Fibroblast of mammary gland (primary cell): Measurements from ENCODE around the gene S100A13.

Source experiments
- DNase-seq: peaks from one replicate; pipeline ENCODE4 v3.0.0-alpha.2; 2010; ENCODE audit warnings: low read depth
- H3K4me3 ChIP-seq: 2 replicates; pipeline ENCODE4 v1.5.1; 2011; ENCODE audit warnings: low read depth, mild to moderate bottlenecking, low read length, moderate library complexity; ENCODE audit not compliant: control insufficient read depth
- CTCF ChIP-seq: conservative IDR thresholded peaks from 2 replicates; pipeline ENCODE4 v1.5.1; 2011; ENCODE audit warnings: low read depth, low read length, inconsistent platforms; ENCODE audit not compliant: control insufficient read depth, insufficient read depth

Gene S100A13

DNA sequence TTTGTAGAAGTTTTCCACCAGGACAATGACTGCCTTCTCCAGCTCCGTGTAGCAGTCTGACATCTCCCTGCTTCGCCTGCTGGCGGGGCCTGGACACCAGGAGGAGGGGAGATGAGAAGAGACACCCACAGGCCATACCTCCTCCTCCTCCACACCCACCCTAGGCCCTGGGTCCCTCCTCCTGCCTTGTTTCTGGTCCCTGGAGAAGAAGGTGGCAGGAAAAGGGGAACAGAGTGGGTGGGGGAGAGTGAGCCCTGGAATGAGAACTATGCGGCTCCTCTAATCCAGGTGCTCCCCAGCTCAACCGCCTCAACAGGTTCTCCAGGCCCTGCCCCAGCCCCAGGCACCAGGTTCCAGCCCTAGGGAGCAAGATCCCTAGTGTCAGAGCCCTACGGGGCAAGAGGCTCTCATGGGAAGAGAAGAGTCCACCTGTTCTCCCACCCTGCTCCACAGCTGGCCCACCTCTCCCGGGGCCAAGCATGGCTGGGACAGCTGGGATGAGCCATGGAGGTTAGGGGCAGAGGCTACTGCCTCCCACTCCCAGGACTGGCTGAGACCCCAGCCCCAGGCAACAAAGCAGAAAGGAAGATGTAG is 19.1 kb downstream of the S100A13 start:
- no peak for DNase-seq
- TF ChIP-seq CTCF = no peak
- peak overlapping the region; percentile 94 for H3K4me3 ChIP-seq

- no peak for DNase-seq
- no peak for TF ChIP-seq CTCF
- H3K4me3 ChIP-seq = no peak overlapping the region
These were observed 19.9 kb downstream of the S100A13 start for GRCh38 chr1:153607381-153607780.

DNA sequence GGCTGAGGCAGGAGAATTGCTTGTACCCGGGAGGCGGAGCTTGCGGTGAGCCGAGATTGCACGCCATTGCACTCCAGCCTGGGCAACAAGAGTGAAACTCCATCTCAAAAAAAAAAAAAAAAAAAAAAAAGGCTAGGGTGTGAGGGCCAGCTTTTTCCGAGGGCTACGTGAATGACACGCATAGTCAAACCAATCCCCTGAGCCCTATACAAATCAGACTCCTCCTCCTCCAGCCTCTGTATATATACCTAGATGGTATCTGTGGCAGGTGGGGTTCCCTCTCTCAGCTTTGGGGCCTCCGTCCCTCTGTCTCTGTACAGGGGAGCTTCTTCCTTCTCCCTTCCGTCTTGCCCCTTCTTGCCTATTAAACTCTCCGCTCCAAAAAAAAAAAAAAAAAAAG is 21.1 kb downstream of the S100A13 start:
- no peak for DNase-seq
- H3K4me3 ChIP-seq = no peak overlapping the region
- TF ChIP-seq CTCF = no peak

DNA sequence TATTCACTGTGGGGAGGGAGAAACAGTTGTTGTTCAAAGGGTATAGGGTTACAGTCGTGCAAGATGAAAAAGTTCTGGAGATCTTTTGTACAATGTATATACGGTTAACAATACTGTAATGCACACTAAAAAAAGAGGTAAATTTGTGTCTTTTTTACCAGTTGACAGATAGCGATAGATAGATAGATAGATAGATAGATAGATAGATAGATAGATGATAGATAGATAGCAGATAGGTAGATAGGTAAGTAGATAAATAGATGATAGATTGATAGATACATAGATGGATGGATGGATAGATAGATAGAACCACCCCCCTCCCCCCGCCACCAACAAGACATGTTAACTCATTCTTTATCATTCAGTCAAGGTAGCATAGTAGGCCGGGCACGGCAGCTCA is 24.6 kb downstream of the S100A13 start:
- no peak for TF ChIP-seq CTCF
- DNase-seq = no peak
- H3K4me3 ChIP-seq = no peak overlapping the region

- DNase-seq = no peak
- H3K4me3 ChIP-seq = no peak overlapping the region
- no peak for TF ChIP-seq CTCF
These were observed 27.5 kb downstream of the S100A13 start for GRCh38 chr1:153599847-153600246.

DNA sequence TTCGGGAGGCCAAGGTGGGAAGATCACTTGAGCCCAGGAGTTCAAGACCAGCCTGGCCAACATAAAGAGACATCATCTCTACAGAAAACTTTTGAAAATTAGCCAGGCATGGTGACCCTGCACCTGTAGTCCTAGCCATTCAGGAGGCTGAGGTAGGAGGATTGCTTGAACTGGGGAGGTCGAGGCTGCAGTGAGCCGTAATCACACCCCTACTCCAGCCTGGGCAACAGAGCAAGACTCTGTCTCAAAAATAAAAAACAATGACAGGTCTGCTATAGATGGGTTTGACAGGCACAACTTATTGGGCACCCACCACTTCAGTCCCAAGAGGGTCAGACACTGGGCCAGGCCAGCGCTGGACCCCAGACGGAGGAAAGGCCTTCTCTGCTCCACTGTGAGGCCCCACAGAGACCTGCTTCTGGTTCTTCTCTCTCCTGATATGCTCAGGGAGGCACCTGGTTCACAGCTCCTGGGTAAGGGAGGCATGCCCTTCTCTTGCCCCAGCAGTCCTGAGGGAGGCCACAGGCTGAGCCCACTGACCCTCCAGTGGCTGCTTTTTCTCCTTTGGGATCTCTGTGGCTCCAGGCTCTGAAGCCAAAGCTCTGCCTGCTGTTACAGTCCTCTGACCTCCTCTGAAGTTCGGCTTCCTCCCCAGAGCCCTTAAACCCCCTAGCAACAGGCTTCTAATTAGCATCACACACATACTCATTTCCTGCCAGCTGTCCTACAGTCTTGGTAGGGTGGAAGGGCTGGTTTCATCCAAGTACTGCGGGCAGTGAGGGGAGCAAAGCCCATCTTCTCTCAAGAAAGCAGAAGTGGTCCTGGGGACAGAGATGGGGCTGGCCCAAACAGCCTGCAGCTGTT is 28.8 kb downstream of the S100A13 start:
- no peak for TF ChIP-seq CTCF
- no peak overlapping the region for H3K4me3 ChIP-seq
- peak; percentile 85 for DNase-seq

DNA sequence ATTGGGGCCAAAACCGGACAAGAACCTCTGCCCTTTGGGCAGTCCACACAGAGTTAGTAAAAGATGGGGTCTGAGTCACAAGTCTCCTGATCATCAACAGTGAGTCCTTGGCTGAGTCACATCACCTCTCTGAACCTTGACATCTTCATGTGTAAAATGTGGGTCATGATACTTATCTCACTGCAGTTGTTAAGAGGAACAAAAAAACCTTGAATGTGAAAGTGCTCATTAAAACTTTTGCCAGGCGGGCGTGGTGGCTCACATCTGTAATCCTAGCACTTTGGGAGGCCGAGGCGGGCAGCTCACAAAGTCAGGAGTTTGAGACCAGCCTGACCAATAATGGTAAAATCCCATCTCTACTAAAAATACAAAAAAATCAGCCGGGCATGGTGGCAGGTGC is 30.1 kb downstream of the S100A13 start:
- no peak overlapping the region for H3K4me3 ChIP-seq
- TF ChIP-seq CTCF = no peak
- DNase-seq = peak; percentile 94
